Fibroblast of lung (primary cell): ENCODE measurements around the gene ACVR1B.

Experiments
- EZH2 ChIP-seq: IDR thresholded peaks from 2 replicates; pipeline ENCODE4 v1.5.1; 2012; ENCODE audit warnings: low read length, control low read depth, mild to moderate bottlenecking; ENCODE audit errors: missing control alignments
- TF ChIP-seq, protein P1 (sequence below), 2 donors: IDR thresholded peaks in 1 of 2; conservative IDR thresholded peaks in 1 of 2; 1 replicate in 1 of 2; 2 replicates in 1 of 2; pipeline ENCODE4 v1.5.1; 2011 to 2012; ENCODE audit warnings: low read length in 2 of 2, control low read depth in 1 of 2, inconsistent platforms in 1 of 2, low read depth in 1 of 2, mild to moderate bottlenecking in 1 of 2

DNA sequence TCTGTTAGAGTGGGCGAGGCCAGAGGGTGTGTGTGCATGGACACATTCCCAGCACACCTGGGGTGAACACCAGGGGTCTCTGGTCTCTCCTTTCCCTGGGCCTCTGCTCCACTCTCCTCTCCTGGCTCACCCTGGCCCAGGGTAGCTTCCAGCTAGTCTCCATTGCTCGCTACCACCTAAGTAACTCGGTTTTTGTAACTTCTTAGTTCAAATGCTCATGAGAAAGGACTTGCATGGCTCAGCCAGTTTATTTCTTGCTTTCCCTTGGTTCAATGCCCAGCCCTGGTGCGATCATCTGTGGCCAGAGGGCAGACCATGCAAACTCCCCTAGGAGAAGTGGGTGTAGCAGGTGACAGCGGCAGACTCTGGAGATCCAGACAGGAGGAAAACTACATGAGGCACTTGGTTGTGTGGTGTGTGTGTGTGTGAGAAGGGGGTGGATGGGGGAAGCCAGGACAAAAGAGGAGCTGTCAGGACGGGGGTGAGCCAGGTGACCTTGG is 8.9 kb upstream of the ACVR1B start:
- TF ChIP-seq, protein P1, sequence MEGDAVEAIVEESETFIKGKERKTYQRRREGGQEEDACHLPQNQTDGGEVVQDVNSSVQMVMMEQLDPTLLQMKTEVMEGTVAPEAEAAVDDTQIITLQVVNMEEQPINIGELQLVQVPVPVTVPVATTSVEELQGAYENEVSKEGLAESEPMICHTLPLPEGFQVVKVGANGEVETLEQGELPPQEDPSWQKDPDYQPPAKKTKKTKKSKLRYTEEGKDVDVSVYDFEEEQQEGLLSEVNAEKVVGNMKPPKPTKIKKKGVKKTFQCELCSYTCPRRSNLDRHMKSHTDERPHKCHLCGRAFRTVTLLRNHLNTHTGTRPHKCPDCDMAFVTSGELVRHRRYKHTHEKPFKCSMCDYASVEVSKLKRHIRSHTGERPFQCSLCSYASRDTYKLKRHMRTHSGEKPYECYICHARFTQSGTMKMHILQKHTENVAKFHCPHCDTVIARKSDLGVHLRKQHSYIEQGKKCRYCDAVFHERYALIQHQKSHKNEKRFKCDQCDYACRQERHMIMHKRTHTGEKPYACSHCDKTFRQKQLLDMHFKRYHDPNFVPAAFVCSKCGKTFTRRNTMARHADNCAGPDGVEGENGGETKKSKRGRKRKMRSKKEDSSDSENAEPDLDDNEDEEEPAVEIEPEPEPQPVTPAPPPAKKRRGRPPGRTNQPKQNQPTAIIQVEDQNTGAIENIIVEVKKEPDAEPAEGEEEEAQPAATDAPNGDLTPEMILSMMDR (conservative IDR thresholded peaks at IDR 0.05 in 1 of 2, IDR thresholded peaks at IDR 0.05 in 1 of 2; ENCODE audit: low read depth in 1 of 2, low read length in 2 of 2) = no peak
- no peak for TF ChIP-seq EZH2
